ENCODE data around the gene ILF2.
"Not testable (repeated sequence)": the region's sequence is repeated elsewhere in the genome, so short reads cannot be mapped to it uniquely, and the experiment has no call there.

ILF2 gene

GRCh38 chr1:153649137-153649862 is 21.5 kb downstream of the ILF2 start:
- no peaks in the 10 kb centered on the region for H3K9me3 ChIP-seq (ENCODE audit: control insufficient read depth, low read length)
- no peak overlapping the region for H3K4me3 ChIP-seq (ENCODE audit: extremely low read depth, insufficient read depth, low read length, poor library complexity, severe bottlenecking)
- peaks cover 3% of the 10 kb centered on the region for H3K4me1 ChIP-seq (ENCODE audit: control insufficient read depth, insufficient read depth, low read length, poor library complexity, severe bottlenecking)
- H3K36me3 ChIP-seq (ENCODE audit: control insufficient read depth, insufficient read depth, low read length), result peaks cover 29% of the 10 kb centered on the region
- 50 to 90% methylated on average over 1 to 2 of the region's 3 CpGs for WGBS, 2 experiments (ENCODE audit: insufficient coverage in 2 of 2)
- no peak overlapping the region for H3K27ac ChIP-seq (ENCODE audit: low read depth, low read length, severe bottlenecking)

GRCh38 chr1:153648000-153648643 is 22.7 kb downstream of the ILF2 start:
- H3K9me3 ChIP-seq (ENCODE audit: control insufficient read depth, low read length), result no peaks in the 10 kb centered on the region
- no peak overlapping the region for H3K4me3 ChIP-seq (ENCODE audit: extremely low read depth, insufficient read depth, low read length, poor library complexity, severe bottlenecking)
- WGBS, 2 experiments (ENCODE audit: insufficient coverage in 2 of 2), result 92 to 95% methylated on average over 5 to 7 of the region's 10 CpGs
- H3K4me1 ChIP-seq (ENCODE audit: control insufficient read depth, insufficient read depth, low read length, poor library complexity, severe bottlenecking), result peaks cover 3% of the 10 kb centered on the region
- H3K36me3 ChIP-seq (ENCODE audit: control insufficient read depth, insufficient read depth, low read length), result peaks cover 41% of the 10 kb centered on the region
- H3K27ac ChIP-seq (ENCODE audit: low read depth, low read length, severe bottlenecking), result no peak overlapping the region

GRCh38 chr1:153647346-153647714 is 23.5 kb downstream of the ILF2 start:
- Histone ChIP-seq H3K4me3 (ENCODE audit: extremely low read depth, insufficient read depth, low read length, poor library complexity, severe bottlenecking) (no peak overlapping the region), H3K9me3 (ENCODE audit: control insufficient read depth, low read length) (no peaks in the 10 kb centered on the region), H3K27ac (ENCODE audit: low read depth, low read length, severe bottlenecking) (no peak overlapping the region), H3K36me3 (ENCODE audit: control insufficient read depth, insufficient read depth, low read length) (peaks cover 48% of the 10 kb centered on the region), H3K4me1 (ENCODE audit: control insufficient read depth, insufficient read depth, low read length, poor library complexity, severe bottlenecking) (no peaks in the 10 kb centered on the region)
- 76 to 92% methylated on average over 2 of the region's 2 CpGs for WGBS, 2 experiments (ENCODE audit: insufficient coverage in 2 of 2)

- Histone ChIP-seq H3K4me1 (ENCODE audit: control insufficient read depth, insufficient read depth, low read length, poor library complexity, severe bottlenecking) (no peaks in the 10 kb centered on the region), H3K36me3 (ENCODE audit: control insufficient read depth, insufficient read depth, low read length) (peaks cover 54% of the 10 kb centered on the region), H3K4me3 (ENCODE audit: extremely low read depth, insufficient read depth, low read length, poor library complexity, severe bottlenecking) (no peak overlapping the region), H3K9me3 (ENCODE audit: control insufficient read depth, low read length) (no peaks in the 10 kb centered on the region), H3K27ac (ENCODE audit: low read depth, low read length, severe bottlenecking) (no peak overlapping the region)
- WGBS, 2 experiments (ENCODE audit: insufficient coverage in 2 of 2), result 90 to 95% methylated on average over 2 to 3 of the region's 5 CpGs
These were observed 24.0 kb downstream of the ILF2 start for GRCh38 chr1:153646672-153647345.

- Histone ChIP-seq H3K4me1 (ENCODE audit: control insufficient read depth, insufficient read depth, low read length, poor library complexity, severe bottlenecking) (no peaks in the 10 kb centered on the region), H3K9me3 (ENCODE audit: control insufficient read depth, low read length) (no peaks in the 10 kb centered on the region), H3K36me3 (ENCODE audit: control insufficient read depth, insufficient read depth, low read length) (peaks cover 84% of the 10 kb centered on the region), H3K4me3 (ENCODE audit: extremely low read depth, insufficient read depth, low read length, poor library complexity, severe bottlenecking) (no peak overlapping the region), H3K27ac (ENCODE audit: low read depth, low read length, severe bottlenecking) (no peak overlapping the region)
These were observed 27.0 kb downstream of the ILF2 start for GRCh38 chr1:153643816-153644215.

- Histone ChIP-seq H3K9me3 (ENCODE audit: control insufficient read depth, low read length) (no peaks in the 10 kb centered on the region), H3K4me3 (ENCODE audit: extremely low read depth, insufficient read depth, low read length, poor library complexity, severe bottlenecking) (no peak overlapping the region), H3K4me1 (ENCODE audit: control insufficient read depth, insufficient read depth, low read length, poor library complexity, severe bottlenecking) (no peaks in the 10 kb centered on the region), H3K36me3 (ENCODE audit: control insufficient read depth, insufficient read depth, low read length) (peaks cover 90% of the 10 kb centered on the region), H3K27ac (ENCODE audit: low read depth, low read length, severe bottlenecking) (no peak overlapping the region)
- WGBS, 2 experiments (ENCODE audit: insufficient coverage in 2 of 2), result 93 to 100% methylated on average over 2 to 5 of the region's 11 CpGs
These were observed 27.7 kb downstream of the ILF2 start for GRCh38 chr1:153643100-153643499.

GRCh38 chr1:153642161-153642560 is 28.6 kb downstream of the ILF2 start:
- Histone ChIP-seq H3K36me3 (ENCODE audit: control insufficient read depth, insufficient read depth, low read length) (peaks cover 99% of the 10 kb centered on the region), H3K27ac (ENCODE audit: low read depth, low read length, severe bottlenecking) (no peak overlapping the region), H3K9me3 (ENCODE audit: control insufficient read depth, low read length) (no peaks in the 10 kb centered on the region), H3K4me3 (ENCODE audit: extremely low read depth, insufficient read depth, low read length, poor library complexity, severe bottlenecking) (no peak overlapping the region), H3K4me1 (ENCODE audit: control insufficient read depth, insufficient read depth, low read length, poor library complexity, severe bottlenecking) (no peaks in the 10 kb centered on the region)
- 95 to 98% methylated on average over 7 to 9 of the region's 11 CpGs for WGBS, 2 experiments (ENCODE audit: insufficient coverage in 2 of 2)

GRCh38 chr1:153640861-153641260 is 29.9 kb downstream of the ILF2 start:
- no peak overlapping the region for H3K27ac ChIP-seq (ENCODE audit: low read depth, low read length, severe bottlenecking)
- no peaks in the 10 kb centered on the region for H3K9me3 ChIP-seq (ENCODE audit: control insufficient read depth, low read length)
- no peak overlapping the region for H3K4me3 ChIP-seq (ENCODE audit: extremely low read depth, insufficient read depth, low read length, poor library complexity, severe bottlenecking)
- WGBS, 2 experiments (ENCODE audit: insufficient coverage in 2 of 2), result 67 to 80% methylated on average over 3 to 5 of the region's 6 CpGs
- peaks cover 2% of the 10 kb centered on the region for H3K4me1 ChIP-seq (ENCODE audit: control insufficient read depth, insufficient read depth, low read length, poor library complexity, severe bottlenecking)
- peaks cover 99% of the 10 kb centered on the region for H3K36me3 ChIP-seq (ENCODE audit: control insufficient read depth, insufficient read depth, low read length)

- not testable (repeated sequence) for H3K27ac ChIP-seq (ENCODE audit: low read depth, low read length, severe bottlenecking); H3K4me3 ChIP-seq (ENCODE audit: extremely low read depth, insufficient read depth, low read length, poor library complexity, severe bottlenecking); H3K4me1 ChIP-seq (ENCODE audit: control insufficient read depth, insufficient read depth, low read length, poor library complexity, severe bottlenecking); H3K9me3 ChIP-seq (ENCODE audit: control insufficient read depth, low read length)
- peaks cover 99% of the 10 kb centered on the region for H3K36me3 ChIP-seq (ENCODE audit: control insufficient read depth, insufficient read depth, low read length)
- 97 to 100% methylated on average over 1 to 3 of the region's 5 CpGs for WGBS, 2 experiments (ENCODE audit: insufficient coverage in 2 of 2)
These were observed 30.6 kb downstream of the ILF2 start for GRCh38 chr1:153640213-153640612.

GRCh38 chr1:153639280-153639679 is 31.5 kb downstream of the ILF2 start:
- Histone ChIP-seq H3K36me3 (ENCODE audit: control insufficient read depth, insufficient read depth, low read length) (peaks cover 93% of the 10 kb centered on the region), H3K4me1 (ENCODE audit: control insufficient read depth, insufficient read depth, low read length, poor library complexity, severe bottlenecking) (peaks cover 4% of the 10 kb centered on the region), H3K27ac (ENCODE audit: low read depth, low read length, severe bottlenecking) (no peak overlapping the region), H3K9me3 (ENCODE audit: control insufficient read depth, low read length) (no peaks in the 10 kb centered on the region), H3K4me3 (ENCODE audit: extremely low read depth, insufficient read depth, low read length, poor library complexity, severe bottlenecking) (no peak overlapping the region)
- 93% methylated on average over 3 of the region's 3 CpGs; no CpG with 5 or more reads in 1 of the 2 experiments for WGBS, 2 experiments (ENCODE audit: insufficient coverage in 2 of 2)

- Histone ChIP-seq H3K4me3 (ENCODE audit: extremely low read depth, insufficient read depth, low read length, poor library complexity, severe bottlenecking) (no peak overlapping the region), H3K4me1 (ENCODE audit: control insufficient read depth, insufficient read depth, low read length, poor library complexity, severe bottlenecking) (peaks cover 4% of the 10 kb centered on the region), H3K36me3 (ENCODE audit: control insufficient read depth, insufficient read depth, low read length) (peaks cover 83% of the 10 kb centered on the region), H3K9me3 (ENCODE audit: control insufficient read depth, low read length) (no peaks in the 10 kb centered on the region), H3K27ac (ENCODE audit: low read depth, low read length, severe bottlenecking) (no peak overlapping the region)
- WGBS, 2 experiments (ENCODE audit: insufficient coverage in 2 of 2), result 97 to 100% methylated on average over 5 of the region's 6 CpGs
These were observed 32.5 kb downstream of the ILF2 start for GRCh38 chr1:153638261-153638660.
